ENCODE results near the gene NCKAP5.

Gene NCKAP5

GRCh38 chr2:133053541-133053940, 514.7 kb downstream of the NCKAP5 start:
- no peak for DNase-seq

- no peak for DNase-seq
Measured at GRCh38 chr2:133045787-133046186, 522.5 kb downstream of the NCKAP5 start.

GRCh38 chr2:133044556-133044955, 523.7 kb downstream of the NCKAP5 start:
- no peak for DNase-seq

- no peak for DNase-seq
Measured at GRCh38 chr2:133040170-133040569, 528.1 kb downstream of the NCKAP5 start.

GRCh38 chr2:133039531-133039930, 528.7 kb downstream of the NCKAP5 start:
- no peak for DNase-seq

- DNase-seq: no peak
Measured at GRCh38 chr2:133026536-133027177, 541.6 kb downstream of the NCKAP5 start.

- DNase-seq: no peak
Measured at GRCh38 chr2:133025004-133025403, 543.3 kb downstream of the NCKAP5 start.

- DNase-seq: no peak
Measured at GRCh38 chr2:133012847-133013734, 555.2 kb downstream of the NCKAP5 start.

- no peak for DNase-seq
Measured at GRCh38 chr2:133004623-133005022, 563.6 kb downstream of the NCKAP5 start.

- no peak for DNase-seq
Measured at GRCh38 chr2:132999421-132999820, 568.8 kb downstream of the NCKAP5 start.

- no peak for DNase-seq
Measured at GRCh38 chr2:132998221-132998620, 570.0 kb downstream of the NCKAP5 start.

- no peak for DNase-seq
Measured at GRCh38 chr2:132991471-132992045, 576.7 kb downstream of the NCKAP5 start.

- no peak for DNase-seq
Measured at GRCh38 chr2:132984731-132985130, 583.5 kb downstream of the NCKAP5 start.

GRCh38 chr2:132980304-132980703, 588.0 kb downstream of the NCKAP5 start:
- no peak for DNase-seq

GRCh38 chr2:132979339-132980093, 588.7 kb downstream of the NCKAP5 start:
- DNase-seq: no peak

GRCh38 chr2:132978840-132979239, 589.4 kb downstream of the NCKAP5 start:
- DNase-seq: no peak

GRCh38 chr2:132977812-132978529, 590.3 kb downstream of the NCKAP5 start:
- no peak for DNase-seq

- no peak for DNase-seq
Measured at GRCh38 chr2:132975193-132976105, 592.8 kb downstream of the NCKAP5 start.

GRCh38 chr2:132974467-132975095, 593.7 kb downstream of the NCKAP5 start:
- no peak for DNase-seq

GRCh38 chr2:132971310-132972061, 596.8 kb downstream of the NCKAP5 start:
- DNase-seq: no peak
